ENCODE results near the gene ASTN2.
"Not testable (repeated sequence)": the region's sequence is repeated elsewhere in the genome, so short reads cannot be mapped to it uniquely, and the experiment has no call there.

The ASTN2 gene

DNA sequence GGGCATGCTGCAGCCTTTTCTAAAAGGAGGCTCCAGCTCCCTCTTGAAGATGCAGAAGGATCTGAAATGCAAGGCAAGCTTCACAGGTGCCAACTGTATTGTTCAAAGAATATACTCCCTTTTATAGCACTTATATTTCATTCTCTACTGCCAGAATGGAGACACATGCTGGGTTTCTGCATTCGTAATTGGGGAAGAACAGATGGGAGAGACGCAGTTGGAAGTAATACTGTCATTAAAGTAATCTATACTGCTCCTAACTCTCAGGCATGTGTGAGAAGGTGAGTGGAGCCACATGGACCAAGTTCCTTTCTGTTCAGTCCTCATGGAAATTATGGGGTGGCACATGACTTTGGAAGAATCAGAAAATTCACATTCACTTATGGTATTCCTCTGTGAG, 501.3 kb downstream of the ASTN2 start:
- DNase-seq (no peak), ATAC-seq (no peak)

DNA sequence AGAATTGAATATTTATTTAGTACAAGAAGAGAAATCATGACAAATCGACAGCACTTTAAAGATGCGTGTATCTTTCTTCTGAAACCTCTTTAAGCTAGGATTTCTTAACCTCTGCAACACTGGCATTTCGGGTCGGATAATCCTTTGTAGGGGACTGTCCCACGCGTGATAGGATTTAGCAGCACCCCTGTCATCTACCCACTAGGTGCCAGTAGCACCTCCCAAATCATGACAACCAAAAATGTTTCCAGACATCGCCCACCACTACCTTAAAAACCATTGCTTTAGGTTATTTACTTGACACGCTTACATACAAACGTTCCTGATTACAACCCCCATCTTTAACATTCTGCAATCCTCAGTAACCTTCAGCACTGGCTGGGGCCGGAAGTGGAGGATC, 504.7 kb downstream of the ASTN2 start:
- ATAC-seq (no peak), DNase-seq (no peak)

DNA sequence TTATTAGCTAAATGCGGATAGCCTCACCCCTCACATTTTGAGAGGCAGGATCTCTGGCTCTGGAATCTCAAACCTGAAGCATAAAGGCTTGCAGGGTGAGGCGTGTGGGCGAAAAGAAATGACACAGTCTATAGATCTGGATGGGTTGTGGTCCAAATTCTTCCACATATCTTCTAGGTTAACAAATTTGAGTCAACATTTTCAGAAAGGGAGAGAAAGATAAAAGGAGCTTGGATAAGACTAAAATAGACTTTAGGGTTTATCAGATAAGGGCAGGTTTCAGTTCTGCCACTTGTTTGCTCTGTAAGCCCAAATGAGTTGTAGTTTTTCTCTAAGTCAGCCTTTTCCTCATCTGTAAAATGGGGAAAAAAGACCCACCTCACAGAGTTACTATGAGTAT, 506.9 kb downstream of the ASTN2 start:
- ATAC-seq, result no peak
- no peak for DNase-seq

GRCh38 chr9:116905171-116905588, 509.7 kb downstream of the ASTN2 start:
- ATAC-seq (no peak), DNase-seq (no peak)

- DNase-seq, result no peak
- ATAC-seq, result no peak
Measured at GRCh38 chr9:116904165-116904564, 510.7 kb downstream of the ASTN2 start.

DNA sequence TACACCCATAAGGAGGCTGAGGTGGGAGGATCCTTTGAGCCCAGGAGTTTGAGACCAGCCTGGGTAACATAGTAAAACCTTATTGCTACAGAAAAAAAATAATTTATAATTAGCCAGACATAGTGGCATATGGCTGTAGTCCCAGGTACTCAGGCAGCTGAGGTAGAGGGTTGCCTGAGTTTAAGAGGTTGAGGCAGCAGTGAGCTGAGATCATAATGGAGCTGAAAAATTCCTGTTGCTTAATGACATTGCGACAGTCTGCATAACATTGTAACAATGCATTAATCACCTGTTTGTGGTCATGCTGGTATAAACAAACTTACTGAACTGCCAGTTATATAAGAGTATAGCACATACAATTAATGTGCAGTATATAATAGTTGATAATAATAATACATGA, 513.6 kb downstream of the ASTN2 start:
- DNase-seq, result no peak
- ATAC-seq, result no peak

GRCh38 chr9:116900543-116900942, 514.3 kb downstream of the ASTN2 start:
- DNase-seq, result no peak
- ATAC-seq, result no peak

- DNase-seq (no peak), ATAC-seq (no peak)
Measured at GRCh38 chr9:116900007-116900367, 514.9 kb downstream of the ASTN2 start.

DNA sequence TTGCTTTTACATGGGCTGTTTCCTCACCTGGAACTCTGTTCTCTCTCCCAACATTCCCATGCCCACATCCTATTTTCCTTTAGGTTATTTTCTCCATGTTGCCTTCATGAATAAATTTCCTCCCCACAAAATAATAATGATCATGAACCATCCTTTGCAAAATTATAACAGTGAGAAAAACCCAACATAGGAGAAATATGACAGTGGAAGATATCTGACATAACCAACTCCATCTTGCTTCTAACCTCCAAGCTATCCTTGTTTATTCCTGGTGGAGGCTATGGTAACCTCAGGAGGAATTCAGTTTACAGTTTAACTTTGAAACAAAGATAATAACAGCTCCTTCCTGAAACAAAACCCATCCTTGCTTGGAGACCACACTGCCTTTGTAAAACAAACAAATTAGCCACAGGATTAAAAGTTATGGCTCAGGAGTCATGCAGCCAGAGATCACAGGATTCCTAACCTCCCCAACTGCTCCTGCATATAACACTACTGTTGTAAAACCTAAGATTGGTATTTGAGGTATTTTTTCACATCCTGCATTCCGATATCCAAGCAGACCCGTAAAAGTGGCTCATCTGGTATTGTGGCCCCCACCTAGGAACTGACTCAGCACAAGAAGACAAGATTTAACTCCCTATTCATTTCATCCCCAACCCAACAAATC, 515.4 kb downstream of the ASTN2 start:
- no peak for ATAC-seq
- no peak for DNase-seq

GRCh38 chr9:116898131-116898530, 516.7 kb downstream of the ASTN2 start:
- not testable (repeated sequence) for ATAC-seq, DNase-seq

DNA sequence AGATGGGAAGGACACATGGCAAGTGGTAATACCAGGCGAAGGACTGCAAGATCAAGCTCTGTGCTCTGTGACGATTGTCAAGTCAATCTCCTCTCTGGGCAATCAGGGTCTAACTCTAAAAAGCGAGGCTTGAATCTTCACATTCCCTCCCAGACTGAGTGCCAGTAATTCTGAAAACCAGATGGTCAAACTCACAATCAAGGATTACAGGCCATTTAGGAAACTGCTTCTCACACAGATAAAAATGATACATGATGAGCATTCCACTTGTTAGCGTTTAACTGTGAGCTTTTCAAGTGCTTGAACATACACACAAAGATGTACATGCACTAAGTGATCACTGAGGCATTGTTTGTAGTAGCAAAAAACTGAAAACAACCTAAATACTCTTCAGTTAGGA, 517.7 kb downstream of the ASTN2 start:
- ATAC-seq, result no peak
- DNase-seq, result no peak

- ATAC-seq, result no peak
- no peak for DNase-seq
Measured at GRCh38 chr9:116895961-116896360, 518.9 kb downstream of the ASTN2 start.

GRCh38 chr9:116891424-116891823, 523.4 kb downstream of the ASTN2 start:
- no peak for DNase-seq
- ATAC-seq, result no peak

DNA sequence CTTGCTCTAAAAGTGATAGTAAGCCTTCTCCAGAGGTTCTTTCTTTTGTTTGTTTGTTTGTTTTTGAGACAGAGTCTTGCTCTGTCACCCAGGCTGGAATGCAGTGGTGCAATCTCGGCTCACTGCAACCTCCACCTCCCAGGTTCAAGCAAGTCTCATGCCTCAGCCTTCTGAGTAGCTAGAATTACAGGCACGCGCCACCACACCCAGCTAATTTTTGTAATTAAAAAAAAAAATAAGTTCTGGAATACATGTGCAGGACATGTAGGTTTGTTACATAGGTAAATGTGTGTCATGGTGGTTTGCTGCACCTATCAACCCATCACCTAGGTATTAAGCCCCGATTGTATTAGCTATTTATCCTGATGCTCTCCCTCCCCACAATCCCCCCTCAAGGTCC, 526.4 kb downstream of the ASTN2 start:
- ATAC-seq, DNase-seq: not testable (repeated sequence)

DNA sequence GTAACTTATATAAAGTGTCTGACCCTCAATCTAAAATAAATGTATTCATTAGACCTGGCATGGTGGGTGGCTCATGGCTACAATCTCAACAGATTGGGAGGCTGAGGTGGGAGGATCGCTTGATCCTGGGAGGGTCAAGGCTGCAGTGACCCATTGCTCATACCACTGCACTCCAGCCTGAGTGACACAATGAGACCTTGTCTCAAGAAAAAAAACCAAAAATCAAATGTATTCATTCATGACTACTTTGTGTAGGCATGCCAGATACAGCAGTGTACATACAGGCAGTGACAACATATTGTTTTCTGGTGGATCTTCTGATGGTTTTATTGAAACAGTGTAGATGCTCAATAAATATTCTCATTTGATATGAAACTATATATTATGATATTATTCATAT, 526.8 kb downstream of the ASTN2 start:
- ATAC-seq, result no peak
- no peak for DNase-seq

- ATAC-seq (no peak), DNase-seq (no peak)
Measured at GRCh38 chr9:116883676-116884075, 531.2 kb downstream of the ASTN2 start.

- no peak for DNase-seq
- ATAC-seq, result no peak
Measured at GRCh38 chr9:116877072-116877471, 537.8 kb downstream of the ASTN2 start.

DNA sequence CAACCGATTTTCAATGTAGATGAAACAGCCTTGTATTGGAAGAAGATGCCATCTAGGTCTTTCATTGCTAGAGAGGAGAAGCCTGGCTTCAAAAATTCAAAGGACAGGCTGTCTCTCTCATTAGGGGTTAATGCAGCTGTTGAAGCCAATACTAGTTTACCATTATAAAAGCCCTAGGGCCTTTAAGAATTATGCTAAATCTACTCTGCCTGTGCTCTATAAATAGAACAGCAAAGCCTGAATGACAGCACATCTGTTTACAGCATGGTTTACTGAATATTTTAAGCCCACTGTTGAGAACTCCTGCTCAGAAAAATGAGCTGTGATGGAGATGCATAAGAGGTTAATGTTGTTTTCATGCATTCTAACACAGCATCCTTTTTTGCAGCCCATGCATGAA, 539.3 kb downstream of the ASTN2 start:
- no peak for DNase-seq
- ATAC-seq, result no peak

GRCh38 chr9:116873937-116874914, 540.6 kb downstream of the ASTN2 start:
- ATAC-seq (no peak), DNase-seq (no peak)

DNA sequence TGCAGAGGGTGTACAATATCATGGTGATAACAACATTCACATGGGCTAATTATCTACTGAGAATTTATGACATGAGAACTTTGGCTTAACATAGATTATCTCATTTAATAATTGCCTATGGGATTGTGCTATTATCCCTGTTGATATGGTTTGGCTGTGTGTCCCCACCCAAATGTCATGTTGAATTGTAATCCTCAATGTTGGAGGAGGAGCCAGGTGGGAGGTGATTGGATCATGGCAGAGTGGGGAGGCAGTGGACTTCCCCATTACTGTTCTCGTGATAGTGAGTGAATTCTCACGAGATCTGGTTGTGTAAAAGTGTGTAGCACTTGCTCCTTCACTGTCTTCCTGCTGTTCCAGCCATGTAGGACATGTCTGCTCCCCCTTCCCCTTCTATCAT, 541.4 kb downstream of the ASTN2 start:
- ATAC-seq, result no peak
- no peak for DNase-seq

- ATAC-seq (no peak), DNase-seq (no peak)
Measured at GRCh38 chr9:116870566-116870965, 544.3 kb downstream of the ASTN2 start.

- no peak for DNase-seq
- no peak for ATAC-seq
Measured at GRCh38 chr9:116868201-116868600, 546.7 kb downstream of the ASTN2 start.

DNA sequence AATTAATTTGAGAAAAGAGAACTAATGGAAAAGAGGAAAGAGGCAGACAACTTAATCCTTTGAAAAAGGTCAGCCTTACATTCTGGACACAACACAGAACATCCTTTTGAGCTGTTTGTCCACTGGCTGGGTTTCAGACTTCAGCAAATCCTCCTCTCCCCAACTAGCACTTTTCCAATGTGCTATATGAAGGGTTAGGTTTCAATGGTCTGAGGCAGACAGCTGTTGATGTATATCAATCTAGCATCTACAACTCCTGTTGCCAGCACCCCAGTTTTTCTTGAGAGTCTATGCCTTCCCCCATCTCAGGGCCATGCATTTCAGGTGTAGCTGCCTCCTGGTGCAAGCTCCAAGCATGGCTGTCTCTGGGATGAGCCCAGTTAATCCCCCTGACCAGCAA, 553.5 kb downstream of the ASTN2 start:
- ATAC-seq, result no peak
- DNase-seq, result no peak

All from stimulated activated naive CD8-positive, alpha-beta T cell treated with anti-CD3 and anti-CD28 coated beads, Interleukin-15, Interleukin-2, amounts not matched to agents 100 U/mL and 50 U/mL, for 24 hours (primary cell).